GM21717 (cell line): Measurements from ENCODE around the gene GPR15.

Experiments used
- ATAC-seq: cut with Tn5 transposase; IDR thresholded peaks from one replicate; pipeline ENCODE4 v1.9.1; 2021; ENCODE audit warnings: mild to moderate bottlenecking, moderate library complexity; ENCODE audit not compliant: unreplicated experiment

GPR15 gene

DNA sequence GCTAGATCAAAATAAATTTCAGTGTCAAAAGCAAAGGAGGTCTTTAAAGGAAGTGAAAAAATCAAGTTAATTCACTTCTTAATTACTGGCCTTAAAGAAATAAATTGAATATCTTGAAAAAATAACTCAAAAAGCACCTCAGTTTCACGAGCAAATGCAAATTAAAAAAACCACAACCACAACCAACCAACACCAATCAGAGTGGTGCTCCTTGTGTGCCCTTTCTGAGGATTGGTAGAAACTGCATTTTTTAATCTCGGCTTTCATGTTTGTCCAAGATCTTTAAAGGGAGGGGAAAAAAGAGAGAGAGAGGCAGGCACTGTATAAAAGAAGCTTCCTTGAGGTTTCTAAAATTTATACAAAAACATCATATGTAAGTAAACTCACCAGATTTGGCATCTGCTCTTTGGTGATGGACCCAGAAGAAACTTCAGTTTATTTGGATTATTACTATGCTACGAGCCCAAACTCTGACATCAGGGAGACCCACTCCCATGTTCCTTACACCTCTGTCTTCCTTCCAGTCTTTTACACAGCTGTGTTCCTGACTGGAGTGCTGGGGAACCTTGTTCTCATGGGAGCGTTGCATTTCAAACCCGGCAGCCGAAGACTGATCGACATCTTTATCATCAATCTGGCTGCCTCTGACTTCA is at the start of gene GPR15:
GPR15 (plus strand) TSS at position 357 of the 653 bp plus-strand sequence; CDS start at position 413, 56 bp downstream.
- peak; percentile 38 for ATAC-seq

DNA sequence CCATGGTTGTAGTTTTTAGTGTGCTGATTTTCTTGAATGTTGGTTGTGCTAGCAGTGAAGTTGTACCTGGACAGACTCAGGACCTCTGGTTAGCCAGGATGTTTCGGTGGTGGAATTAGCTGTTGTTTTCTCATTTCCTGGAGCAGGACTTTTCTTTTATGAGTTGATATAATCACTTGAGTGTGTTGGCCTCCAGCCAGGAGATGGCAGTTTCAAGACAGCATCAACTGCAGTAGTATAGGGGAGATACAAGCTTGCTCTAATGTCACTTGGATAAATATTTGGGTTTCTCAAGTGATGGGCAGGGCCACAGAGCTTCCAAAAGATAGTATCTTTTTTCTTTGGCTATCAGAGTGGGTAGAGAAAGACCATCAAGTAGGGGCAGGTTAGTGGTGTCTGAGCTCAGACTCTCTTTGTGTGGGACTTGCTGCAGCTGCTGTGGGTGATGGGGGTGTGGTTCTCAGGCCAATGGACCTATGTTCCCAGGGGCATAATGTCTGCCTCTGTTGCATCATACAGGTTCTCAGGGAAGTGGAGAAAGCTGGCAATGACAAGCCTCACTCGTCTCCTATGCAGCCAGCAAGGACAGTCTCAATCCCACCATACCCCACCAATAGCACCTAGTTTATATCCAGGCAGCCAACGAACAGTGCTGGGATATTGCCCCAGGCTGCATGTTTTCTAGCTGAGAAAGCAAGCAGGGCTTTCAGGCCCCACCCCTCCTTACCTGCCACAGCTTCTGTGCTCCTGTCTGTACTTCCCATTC is 48.9 kb upstream of the GPR15 start:
- ATAC-seq: no peak

DNA sequence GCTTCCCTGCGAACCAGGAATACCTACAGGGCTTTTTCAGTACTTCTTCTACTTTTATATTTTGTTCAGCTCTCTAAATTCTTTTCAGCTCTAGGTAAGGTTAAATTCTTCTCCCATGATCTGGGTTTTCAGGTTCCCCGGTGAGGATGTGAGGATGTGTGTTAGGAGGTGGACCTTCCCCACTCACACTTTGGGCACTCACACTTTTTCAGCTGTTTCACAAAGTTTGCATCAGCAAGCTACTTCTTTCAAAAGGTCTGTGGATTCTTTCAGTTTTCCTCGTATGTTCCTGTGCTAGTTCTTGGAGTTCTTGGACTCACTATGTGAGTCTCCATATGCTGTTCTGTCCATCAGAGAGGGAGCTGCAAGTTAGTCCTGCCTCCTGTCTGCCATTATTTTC is 48.2 kb upstream of the GPR15 start:
- ATAC-seq: no peak

DNA sequence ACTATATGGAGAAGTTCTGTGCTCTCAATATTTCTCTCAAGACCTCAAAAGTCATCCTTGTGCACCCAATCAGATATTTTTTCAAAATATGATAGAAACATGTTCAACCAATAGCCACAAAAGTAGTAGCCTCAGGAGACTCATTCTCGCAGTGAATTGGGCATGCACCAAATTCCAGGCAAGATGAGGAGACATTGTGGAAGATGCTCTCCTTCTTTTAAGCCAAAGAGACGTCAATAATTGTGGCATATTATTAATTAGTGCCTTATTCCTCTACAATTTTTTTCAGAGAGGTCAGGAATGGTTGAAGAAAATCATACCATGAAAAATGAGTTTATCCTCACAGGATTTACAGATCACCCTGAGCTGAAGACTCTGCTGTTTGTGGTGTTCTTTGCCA is 34.4 kb upstream of the GPR15 start, which contains the start of gene OR5K2:
OR5K2 (plus strand) TSS at position 301 of the 400 bp plus-strand sequence; CDS start at position 301, 0 bp downstream.
- ATAC-seq: no peak

DNA sequence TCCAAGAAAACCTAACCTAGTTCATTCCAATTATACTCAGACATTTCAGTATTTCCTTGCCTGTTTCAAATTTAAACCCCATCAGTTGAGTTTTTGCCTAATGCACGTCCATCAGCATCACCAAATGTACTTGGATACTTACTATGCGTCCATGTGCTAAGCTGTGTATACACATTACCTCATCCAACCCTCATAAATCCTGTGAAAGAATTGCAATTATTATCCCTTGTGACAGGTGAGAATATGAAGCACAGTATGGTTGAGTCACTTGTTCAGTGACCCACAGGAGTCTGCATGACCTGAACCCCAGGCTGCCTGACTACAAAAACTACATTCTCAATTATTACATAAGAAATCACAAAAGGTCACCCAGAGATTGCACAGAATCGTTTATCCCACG is 31.8 kb upstream of the GPR15 start:
- ATAC-seq: no peak

DNA sequence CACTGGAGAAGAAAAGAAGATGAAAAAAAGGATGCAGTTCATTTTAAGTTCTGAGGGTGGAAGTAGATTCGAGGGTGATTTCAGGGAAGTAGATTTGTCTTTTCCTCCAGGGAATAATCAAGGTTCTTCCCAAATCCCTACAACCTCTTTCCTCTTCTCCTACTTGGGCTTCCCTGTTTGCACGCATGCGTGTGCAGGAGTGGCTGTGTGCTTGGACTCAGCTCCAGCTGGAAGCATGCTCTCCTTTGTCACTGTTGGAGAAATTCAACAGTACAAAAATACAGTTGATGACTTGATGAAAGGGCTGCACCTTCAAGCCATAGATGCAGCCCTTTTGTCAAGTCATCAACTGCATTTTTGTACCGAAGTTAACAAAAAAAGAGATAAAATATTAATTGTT is 30.5 kb upstream of the GPR15 start:
- ATAC-seq: no peak

DNA sequence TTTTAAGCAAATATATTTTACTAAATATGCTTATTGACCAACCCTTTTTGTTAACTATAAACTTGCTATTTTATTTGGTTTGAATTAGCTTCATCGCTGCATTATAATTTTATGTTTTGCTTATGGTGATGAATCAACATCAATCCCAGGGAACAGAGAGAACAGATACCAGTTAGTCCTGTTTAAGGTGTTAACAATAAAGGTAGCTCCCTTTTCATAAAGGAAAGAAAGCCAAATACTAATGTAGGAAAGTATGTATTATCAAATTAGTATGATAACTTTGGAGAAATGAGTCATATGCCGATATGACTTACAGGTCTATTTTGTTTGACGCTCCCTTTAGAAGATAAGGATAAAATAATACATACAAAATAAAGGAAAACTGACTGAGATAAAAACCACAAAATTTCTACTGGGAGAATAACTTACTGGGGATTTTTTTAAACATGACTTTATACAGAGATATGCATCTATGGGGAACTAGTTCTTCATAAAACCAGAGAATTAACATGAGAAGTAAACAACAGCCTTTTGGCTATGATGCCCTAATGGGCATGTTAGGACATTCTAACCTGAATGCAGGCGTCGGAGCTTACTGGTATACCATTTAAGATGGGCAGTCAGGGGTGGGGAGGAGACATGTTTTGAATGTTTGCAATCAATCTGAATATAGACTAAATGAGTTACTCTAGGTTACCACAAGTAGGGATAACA is 29.8 kb upstream of the GPR15 start:
- ATAC-seq: no peak

DNA sequence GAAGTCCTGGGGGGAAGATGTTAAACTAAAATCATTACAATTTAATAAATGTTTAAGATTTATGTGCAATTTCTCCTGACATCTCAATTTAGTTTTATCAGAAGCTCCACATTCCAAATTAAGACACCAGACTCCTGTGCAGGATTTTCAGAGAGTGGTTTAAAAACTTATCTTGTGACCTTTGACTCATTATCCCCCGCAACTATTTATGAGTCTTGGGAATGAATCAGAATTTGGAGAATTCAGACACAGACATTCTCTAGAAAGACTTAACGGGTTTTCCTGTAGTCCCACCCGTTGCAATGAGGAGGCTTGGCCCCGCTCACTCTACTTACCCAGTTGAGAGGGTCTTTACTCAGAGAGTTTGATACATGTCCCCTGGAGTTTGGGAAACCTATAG is 27.2 kb upstream of the GPR15 start:
- ATAC-seq: no peak

DNA sequence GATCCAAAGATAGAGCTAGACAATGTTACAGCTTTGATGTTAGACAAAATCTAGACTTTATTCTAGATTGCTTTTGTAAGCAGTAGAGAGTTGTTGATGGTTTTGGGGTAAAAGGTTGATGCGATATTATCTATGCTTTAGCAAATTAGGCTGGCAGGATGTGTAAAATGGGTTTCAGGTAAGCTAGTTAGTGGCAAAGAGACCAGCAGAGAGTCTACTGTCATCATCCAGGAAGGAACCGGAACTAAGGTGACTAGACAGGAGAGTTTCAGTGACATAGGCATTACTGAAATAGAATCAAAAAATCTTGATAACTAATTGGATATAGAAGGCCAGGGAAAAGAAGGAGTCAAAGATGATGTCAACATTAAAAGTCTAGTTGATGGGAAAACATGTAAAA is 23.2 kb upstream of the GPR15 start:
- no peak for ATAC-seq

DNA sequence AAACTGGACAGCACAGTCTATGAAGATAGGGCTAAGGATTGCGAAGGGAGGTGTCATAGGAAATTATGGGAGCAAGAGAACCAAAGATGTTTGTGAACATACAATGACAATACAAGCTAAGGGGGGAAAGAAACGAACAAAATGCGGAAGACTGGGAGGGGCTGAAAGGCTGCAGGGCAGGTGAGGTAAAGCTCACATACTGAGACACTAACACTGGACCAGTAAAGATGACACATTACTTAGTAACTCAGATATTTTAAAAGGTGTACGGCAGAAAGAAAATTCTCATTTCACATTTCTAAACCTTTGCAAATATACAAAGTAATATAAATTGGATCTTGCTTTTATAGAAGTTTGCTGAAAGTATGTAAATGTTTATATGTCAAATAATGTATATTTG is 19.2 kb upstream of the GPR15 start:
- no peak for ATAC-seq

DNA sequence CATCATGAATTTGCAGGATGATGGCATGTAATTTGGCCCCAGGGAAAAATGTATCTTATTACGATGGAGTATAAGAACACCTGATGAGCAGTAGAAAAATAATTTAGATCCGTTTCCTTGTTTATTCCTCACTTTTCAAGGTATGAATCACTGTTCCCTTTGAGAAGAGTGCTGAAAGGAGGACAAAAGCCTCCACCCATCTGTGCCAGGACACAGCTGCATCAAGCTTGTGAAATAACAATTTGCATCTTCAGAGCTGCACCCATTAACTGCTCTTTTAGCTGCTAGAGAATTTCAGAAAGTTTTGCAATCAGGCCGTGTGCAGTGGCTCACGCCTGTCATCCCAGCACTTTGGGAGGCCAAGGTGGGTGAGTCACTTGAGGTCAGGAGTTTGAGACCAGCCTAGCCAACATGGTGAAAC is 18.7 kb upstream of the GPR15 start:
- no peak for ATAC-seq

DNA sequence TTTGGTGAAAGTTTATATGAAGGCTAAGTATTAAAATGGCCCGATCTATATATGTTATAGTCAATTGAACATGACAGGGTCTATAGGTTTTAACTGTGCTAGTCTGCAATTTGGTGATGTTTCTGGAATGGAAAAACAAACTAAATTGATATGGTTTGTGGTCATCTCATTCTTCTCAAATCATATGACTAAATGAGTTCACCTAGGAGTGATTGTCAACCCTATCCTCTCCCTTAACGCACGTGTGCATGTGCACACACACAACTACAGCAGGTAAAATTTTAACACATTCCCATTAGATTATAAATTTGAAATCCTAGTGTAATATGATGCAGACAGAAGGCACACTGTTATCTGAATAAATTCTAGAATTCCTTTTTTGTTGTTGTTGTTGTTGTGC is 18.0 kb upstream of the GPR15 start:
- ATAC-seq: no peak

DNA sequence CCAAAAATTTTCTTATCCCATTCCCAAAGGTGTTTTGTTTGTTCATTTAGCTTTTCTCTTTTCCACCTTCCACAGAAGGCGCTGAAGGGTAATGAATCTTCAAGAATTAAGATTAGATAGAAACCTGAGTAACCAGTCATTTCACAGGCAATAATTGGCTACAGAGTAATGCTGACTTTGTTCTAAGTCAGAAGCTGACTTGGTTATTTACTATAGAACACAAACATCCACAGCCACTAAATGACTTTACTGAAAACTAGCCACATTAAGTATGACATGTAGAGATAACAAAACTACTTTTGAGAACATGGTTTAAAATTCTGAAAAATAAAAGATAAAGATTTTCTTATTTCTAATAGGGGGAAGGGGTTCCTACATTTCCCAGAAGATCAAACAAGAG is 16.8 kb upstream of the GPR15 start:
- no peak for ATAC-seq

DNA sequence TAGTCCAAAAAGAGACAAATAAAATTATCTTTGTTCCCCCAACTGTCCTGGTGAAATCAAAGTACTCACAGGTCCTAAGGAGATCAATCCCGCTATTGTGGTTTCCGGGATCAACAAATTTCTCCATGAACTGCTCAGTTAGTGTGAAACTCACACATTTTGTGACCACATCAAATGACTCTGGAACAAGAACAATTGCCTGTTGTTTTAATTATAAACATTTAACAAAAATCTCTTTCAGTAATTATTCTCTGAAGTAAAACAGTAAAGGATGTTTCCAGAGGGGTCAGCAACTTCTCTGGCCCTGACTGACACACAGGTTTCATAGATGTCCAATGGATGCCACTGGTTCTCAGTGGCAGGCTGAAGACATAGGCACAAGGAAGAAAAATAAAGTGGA is 13.0 kb upstream of the GPR15 start:
- no peak for ATAC-seq

DNA sequence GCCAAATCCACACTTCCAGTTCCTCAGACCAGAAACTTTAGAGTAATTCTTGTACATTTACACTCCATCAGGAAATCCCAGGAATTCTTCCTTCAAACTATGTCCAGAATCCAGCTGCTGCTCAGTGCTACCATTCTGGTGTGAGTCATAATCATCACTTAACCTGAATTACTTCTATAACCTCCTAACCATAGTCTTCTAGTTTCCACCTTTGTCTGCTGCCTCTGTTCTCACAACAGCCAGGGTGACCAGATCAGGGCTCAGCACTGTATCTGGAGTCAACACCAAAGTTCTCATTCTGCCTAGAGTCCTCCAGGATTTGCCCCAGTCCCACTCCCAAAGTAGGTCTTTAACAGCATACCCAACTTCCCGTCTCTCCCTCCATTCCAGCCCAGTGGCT is 12.4 kb upstream of the GPR15 start:
- ATAC-seq: no peak

DNA sequence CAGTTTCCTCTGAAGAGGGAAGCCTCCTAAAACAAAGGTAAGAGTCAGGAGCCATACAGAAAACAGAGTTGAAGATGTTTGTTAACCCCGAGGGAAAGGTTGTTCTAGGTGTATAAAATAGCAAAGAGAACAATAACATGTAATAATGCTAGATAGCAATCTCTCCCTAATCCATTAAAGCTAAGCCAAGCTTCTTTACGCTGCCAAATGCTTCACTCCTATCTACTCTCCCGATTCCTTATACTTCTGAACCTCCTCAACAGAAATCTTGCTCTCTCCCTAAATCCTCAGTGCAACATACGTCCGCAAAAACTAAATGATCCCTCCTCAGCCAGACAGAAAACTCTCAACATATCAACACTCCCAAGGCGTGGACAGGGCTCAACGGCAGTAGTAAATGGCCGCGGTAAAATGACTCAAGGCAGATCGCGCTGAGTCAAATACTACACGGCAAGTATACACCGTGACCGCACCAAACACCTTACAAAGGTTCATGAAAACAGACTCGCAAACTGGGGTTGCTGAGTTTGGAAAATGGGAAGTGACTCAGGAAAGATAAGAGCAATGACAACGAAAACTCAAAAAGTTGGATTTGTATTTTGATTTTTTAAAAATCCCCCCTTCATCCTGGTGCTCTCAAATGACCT is 9.8 kb upstream of the GPR15 start:
- peak; percentile 47 for ATAC-seq

DNA sequence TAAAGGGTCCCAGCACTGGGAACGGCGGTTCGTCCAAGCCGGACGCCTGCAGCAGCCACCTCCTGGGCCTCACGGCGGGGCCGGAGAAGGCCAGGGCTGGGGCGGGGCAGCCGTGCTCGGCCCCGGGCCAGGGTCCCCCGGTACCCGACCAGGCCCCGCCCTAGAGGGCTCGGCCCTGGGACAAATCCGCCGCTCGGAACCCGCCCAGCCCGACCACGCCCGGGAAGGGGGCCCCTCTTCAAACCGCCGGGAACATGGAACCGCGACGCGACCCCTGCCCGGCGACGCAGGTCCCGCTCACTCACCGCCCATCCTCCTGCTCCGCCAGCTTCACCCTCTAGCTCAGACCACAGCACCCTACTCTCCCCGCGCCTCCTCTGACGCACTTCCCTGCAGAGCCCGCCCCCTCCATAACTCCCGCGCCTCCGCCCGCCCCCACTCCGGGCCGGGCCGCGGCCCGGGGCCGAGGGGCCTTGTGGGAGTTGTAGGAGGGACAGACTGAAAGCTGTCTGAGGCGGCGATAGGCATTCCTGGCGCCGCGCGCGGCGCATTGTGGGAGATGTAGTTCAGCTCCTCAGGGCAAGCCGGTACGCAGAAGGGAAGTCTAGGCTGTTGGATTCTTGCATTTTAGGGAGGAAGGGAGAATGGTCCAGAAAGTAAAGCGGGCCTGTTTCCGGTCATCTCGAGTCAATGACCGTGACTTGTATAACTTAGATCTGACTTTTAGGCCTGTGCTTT is 9.1 kb upstream of the GPR15 start, which contains the start of gene CLDND1:
CLDND1 (minus strand) TSS at position 359 of the 738 bp plus-strand sequence. CDS start 1,478 bp downstream, outside the sequence.
- peak; percentile 89 for ATAC-seq

DNA sequence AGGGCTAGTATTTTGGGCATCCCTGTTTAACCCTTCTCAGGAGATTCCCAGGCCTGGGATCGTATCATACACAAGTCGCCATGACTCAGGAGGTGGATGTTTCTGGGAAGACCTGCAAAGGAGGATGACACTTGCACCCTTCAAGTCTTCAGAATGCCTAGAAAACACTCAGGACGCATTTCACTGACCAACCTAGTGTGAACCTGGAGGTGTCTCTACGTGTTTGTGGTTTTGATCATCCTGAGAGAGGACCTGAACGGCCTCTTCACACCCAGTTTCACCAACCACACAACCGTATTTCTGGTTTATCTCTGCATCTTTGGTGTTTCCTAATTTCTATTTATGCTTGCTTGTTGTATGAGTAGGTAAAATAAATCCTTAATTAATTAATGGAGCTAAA is 6.3 kb upstream of the GPR15 start:
- no peak for ATAC-seq

DNA sequence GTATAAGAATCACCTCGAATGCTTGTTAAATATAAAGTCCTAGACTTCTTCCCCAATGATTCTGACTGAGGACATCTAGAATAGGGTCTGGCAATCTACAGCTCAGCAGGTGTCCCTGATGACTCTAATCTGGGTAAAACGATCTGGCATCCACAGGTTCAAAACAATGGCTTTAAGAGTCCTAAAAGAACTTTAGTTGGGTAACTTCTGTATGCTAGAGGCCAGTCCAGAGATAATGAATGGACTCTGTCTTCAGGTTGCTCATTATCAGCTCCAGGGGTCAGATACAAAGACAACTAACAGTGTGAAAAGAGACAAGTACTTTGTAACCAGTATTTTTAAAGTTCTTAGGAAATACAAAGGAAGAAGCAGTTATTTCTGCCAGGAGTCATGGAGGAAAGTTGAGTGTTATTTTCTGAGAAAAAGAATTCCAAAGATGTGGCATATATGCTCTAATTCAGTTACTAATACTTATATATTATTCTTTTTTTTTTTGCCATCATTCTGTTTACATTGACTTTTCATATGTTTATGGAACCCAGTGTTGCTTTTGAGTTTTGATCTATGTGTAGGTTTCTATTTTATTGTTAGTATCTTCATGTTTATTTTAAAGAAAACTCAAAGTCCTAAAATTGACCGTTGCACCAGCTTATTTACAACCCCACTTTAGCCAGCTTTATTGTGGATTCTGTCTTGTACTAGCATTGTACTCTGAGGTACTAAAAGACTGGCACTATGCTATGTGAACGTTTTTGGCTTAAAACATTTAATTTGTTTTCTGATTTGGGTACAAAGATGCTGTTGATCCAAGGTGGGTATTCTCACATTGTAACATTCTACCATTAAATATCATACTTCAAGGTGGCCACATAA is 3.1 kb upstream of the GPR15 start:
- no peak for ATAC-seq
